ENCODE data around the gene CDC42BPA. TPM values are rescaled to one million over a fixed set of nuclear protein-coding genes. Genes with fewer than 3 reads are reported as not detected.

CDC42BPA gene
- total RNA-seq, 2 donors from 2014 or later: 26.4 to 36.6 TPM

DNA sequence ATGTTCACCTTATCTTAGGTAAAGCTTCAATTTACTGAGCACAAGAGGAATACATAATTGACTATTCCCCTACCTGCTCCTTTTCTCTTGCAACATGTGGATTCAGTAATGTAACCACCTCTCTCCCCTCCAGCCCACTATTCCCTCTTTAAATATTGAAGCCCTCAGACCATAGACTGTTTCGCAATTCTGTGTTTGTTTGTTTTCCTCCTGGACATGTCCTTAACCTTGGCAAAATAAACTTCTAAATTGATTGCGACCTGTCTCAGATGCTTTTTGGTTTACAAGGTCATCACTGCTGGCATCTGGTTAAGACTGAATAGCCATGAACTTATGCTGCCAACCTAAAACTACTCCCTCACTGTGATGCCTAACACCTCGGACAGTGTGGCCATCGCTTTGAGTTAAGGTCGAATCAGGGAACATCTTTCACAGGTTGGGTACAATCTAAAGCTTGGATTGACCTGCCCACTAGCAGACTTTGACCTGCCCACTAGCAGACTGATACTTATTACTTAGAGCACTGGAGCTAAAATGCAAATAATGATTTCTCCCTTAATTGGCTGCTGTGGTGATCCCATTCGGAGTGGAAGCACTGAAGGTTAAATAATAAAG lies 10.2 kb upstream of the CDC42BPA start:
- Histone ChIP-seq H3K27ac (no peak overlapping the region), H3K9me3 (no peaks in the 10 kb centered on the region), H3K9ac (ENCODE audit: low read depth in 2 of 2, low read length in 2 of 2) (no peak overlapping the region), H3K4me3 (no peak overlapping the region), H3K36me3 (no peaks in the 10 kb centered on the region), H3K4me1 (no peaks in the 10 kb centered on the region), H3K27me3 (no peaks in the 10 kb centered on the region)
- DNase-seq: no peak
- no peak for TF ChIP-seq CTCF (IDR thresholded peaks at IDR 0.05)
- intact Hi-C loops (cut with DNase I): no loop called here

- no peaks in the 10 kb centered on the region for H3K27me3 ChIP-seq
- no peak overlapping the region for H3K27ac ChIP-seq
- no peak for DNase-seq
- H3K9me3 ChIP-seq: no peaks in the 10 kb centered on the region
- no peaks in the 10 kb centered on the region for H3K36me3 ChIP-seq
- intact Hi-C loops (cut with DNase I): no loop called here
- peaks cover 5% of the 10 kb centered on the region for H3K4me1 ChIP-seq
- H3K9ac ChIP-seq (ENCODE audit: low read depth in 2 of 2, low read length in 2 of 2): no peak overlapping the region
- H3K4me3 ChIP-seq: no peak overlapping the region
- no peak for TF ChIP-seq CTCF (IDR thresholded peaks at IDR 0.05)
Measured at GRCh38 chr1:227325156-227325555, 6.9 kb upstream of the CDC42BPA start.

GRCh38 chr1:227323967-227324268 lies 5.6 kb upstream of the CDC42BPA start:
- intact Hi-C loops (cut with DNase I): no loop called here
- Histone ChIP-seq H3K27ac (peak overlapping the region; percentile 66), H3K27me3 (no peaks in the 10 kb centered on the region), H3K36me3 (no peaks in the 10 kb centered on the region), H3K9ac (ENCODE audit: low read depth in 2 of 2, low read length in 2 of 2) (no peak overlapping the region), H3K9me3 (no peaks in the 10 kb centered on the region), H3K4me3 (no peak overlapping the region), H3K4me1 (peaks cover 5% of the 10 kb centered on the region)
- no peak for TF ChIP-seq CTCF (IDR thresholded peaks at IDR 0.05)
- DNase-seq: no peak

GRCh38 chr1:227323171-227323966 lies 5.1 kb upstream of the CDC42BPA start:
- H3K36me3 ChIP-seq: no peaks in the 10 kb centered on the region
- no peaks in the 10 kb centered on the region for H3K27me3 ChIP-seq
- H3K27ac ChIP-seq: peak overlapping the region; percentile 66
- peaks cover 5% of the 10 kb centered on the region for H3K4me1 ChIP-seq
- intact Hi-C loops (cut with DNase I): no loop called here
- H3K9me3 ChIP-seq: no peaks in the 10 kb centered on the region
- TF ChIP-seq CTCF (IDR thresholded peaks at IDR 0.05): no peak
- no peak overlapping the region for H3K4me3 ChIP-seq
- DNase-seq: peak; percentile 92
- H3K9ac ChIP-seq (ENCODE audit: low read depth in 2 of 2, low read length in 2 of 2): peak overlapping the region in 1 of 2 donors; percentile 52

DNA sequence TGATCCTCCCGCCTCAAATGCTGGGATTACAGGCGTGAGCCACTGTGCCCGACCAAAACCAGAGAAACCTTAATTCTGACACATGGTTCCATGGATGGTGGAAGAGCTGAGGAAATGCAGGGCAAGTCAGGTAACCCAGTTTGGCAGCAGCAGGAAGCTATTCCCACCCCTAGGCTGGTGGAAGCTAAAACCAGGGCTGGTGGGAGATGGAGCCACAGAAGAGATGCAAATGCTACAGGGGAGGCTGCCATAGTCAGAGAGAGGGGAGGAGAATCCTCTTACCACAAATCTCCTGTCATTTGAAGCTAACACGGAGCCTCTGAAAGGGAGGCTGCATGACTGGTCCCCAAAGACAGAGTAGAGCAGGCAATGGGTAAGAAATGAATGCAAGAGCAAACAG lies 4.1 kb upstream of the CDC42BPA start:
- no peaks in the 10 kb centered on the region for H3K27me3 ChIP-seq
- no peaks in the 10 kb centered on the region for H3K36me3 ChIP-seq
- intact Hi-C loops (cut with DNase I): no loop called here
- DNase-seq: no peak
- peak overlapping the region; percentile 66 for H3K27ac ChIP-seq
- H3K9ac ChIP-seq (ENCODE audit: low read depth in 2 of 2, low read length in 2 of 2): peak overlapping the region in 1 of 2 donors; percentile 75
- no peaks in the 10 kb centered on the region for H3K9me3 ChIP-seq
- TF ChIP-seq CTCF (IDR thresholded peaks at IDR 0.05): no peak
- peaks cover 5% of the 10 kb centered on the region for H3K4me1 ChIP-seq
- no peak overlapping the region for H3K4me3 ChIP-seq

Measured in colonic mucosa (tissue), 4 donors.